ENCODE data around the gene STYXL2.

DNA sequence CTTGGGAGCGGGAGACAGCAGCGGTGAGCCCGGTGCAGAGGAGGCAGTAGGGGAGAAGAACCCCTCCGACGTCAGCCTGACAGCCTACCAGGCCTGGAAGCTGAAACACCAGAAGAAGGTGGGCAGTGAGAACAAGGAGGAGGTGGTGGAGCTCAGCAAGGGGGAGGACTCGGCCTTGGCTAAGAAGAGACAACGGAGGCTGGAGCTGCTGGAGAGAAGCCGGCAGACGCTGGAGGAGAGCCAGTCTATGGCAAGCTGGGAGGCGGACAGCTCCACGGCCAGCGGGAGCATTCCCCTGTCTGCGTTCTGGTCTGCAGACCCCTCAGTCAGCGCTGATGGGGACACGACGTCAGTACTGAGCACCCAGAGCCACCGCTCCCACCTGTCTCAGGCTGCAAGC lies 32.9 kb downstream of the STYXL2 start:
- TF ChIP-seq, protein P1, sequence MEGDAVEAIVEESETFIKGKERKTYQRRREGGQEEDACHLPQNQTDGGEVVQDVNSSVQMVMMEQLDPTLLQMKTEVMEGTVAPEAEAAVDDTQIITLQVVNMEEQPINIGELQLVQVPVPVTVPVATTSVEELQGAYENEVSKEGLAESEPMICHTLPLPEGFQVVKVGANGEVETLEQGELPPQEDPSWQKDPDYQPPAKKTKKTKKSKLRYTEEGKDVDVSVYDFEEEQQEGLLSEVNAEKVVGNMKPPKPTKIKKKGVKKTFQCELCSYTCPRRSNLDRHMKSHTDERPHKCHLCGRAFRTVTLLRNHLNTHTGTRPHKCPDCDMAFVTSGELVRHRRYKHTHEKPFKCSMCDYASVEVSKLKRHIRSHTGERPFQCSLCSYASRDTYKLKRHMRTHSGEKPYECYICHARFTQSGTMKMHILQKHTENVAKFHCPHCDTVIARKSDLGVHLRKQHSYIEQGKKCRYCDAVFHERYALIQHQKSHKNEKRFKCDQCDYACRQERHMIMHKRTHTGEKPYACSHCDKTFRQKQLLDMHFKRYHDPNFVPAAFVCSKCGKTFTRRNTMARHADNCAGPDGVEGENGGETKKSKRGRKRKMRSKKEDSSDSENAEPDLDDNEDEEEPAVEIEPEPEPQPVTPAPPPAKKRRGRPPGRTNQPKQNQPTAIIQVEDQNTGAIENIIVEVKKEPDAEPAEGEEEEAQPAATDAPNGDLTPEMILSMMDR (IDR thresholded peaks at IDR 0.05; ENCODE audit: low read depth, low read length), result no peak
- no peak for TF ChIP-seq POLR2A (IDR thresholded peaks at IDR 0.05; ENCODE audit: extremely low read depth, insufficient read length)
